Kidney epithelial cell (primary cell): ENCODE data around the gene IL23R. TPM values are rescaled to one million over a fixed set of nuclear protein-coding genes. Genes with fewer than 3 reads are reported as not detected.

Source experiments
- DNase-seq: peaks from one replicate; pipeline ENCODE4 v3.0.0-alpha.2; 2010; ENCODE audit warnings: low read depth
- H3K27me3 ChIP-seq: 2 replicates; pipeline ENCODE4 v1.6.0; 2011; ENCODE audit warnings: low read length; ENCODE audit not compliant: control insufficient read depth, insufficient read depth
- H3K36me3 ChIP-seq: 2 replicates; pipeline ENCODE4 v1.5.1; 2011; ENCODE audit warnings: low read length; ENCODE audit not compliant: control insufficient read depth, insufficient read depth
- H3K4me3 ChIP-seq: 2 replicates; pipeline ENCODE4 v1.5.1; 2011; ENCODE audit warnings: low read depth, mild to moderate bottlenecking, control low read depth, low read length
- total RNA-seq: library from RNA; depleted of rRNA; stranded (reverse); fragments of >200 nt; gene quantifications from 2 replicates; pipeline ENCODE4 v1.2.3, GENCODE V29; 2015
- TF ChIP-seq, protein P1 (sequence below): IDR thresholded peaks from 2 replicates; pipeline ENCODE4 v1.5.1; 2011; ENCODE audit warnings: mild to moderate bottlenecking, moderate library complexity, low read length, control low read depth, inconsistent platforms; ENCODE audit not compliant: insufficient read depth, poor library complexity, severe bottlenecking

IL23R gene
- total RNA-seq, 1 donor from 2014 or later: not detected

DNA sequence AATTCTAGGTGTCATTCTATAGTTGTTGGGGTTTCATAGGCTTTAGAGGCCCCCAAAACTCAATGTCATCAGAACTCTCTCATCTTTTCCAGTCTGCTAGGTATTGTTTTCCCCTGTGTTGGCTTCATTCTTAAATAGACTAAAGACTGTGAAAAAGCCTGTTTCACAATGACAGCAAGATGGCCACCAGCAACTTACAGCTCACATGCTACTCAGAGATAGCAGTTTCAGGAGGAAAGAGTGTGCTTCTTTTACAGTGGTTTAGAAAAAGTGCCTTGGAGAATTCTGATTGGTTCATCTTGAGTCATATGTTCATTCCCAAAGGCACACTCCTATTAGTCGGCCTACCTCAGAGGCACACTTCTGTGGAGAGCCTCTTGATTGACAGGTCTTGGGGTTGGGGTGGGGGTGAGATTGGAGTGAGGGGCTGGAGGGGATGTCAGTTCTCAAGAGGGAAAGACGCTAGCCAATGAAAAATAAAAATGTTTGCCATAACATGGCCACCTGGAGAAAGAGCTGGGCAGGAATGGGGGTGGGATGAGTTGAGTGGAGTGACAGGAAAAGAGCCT lies 8.5 kb downstream of the IL23R start:
- Histone ChIP-seq H3K36me3 (no peaks in the 10 kb centered on the region), H3K27me3 (no peaks in the 10 kb centered on the region), H3K4me3 (no peak overlapping the region)
- no peak for DNase-seq
- TF ChIP-seq, protein P1, sequence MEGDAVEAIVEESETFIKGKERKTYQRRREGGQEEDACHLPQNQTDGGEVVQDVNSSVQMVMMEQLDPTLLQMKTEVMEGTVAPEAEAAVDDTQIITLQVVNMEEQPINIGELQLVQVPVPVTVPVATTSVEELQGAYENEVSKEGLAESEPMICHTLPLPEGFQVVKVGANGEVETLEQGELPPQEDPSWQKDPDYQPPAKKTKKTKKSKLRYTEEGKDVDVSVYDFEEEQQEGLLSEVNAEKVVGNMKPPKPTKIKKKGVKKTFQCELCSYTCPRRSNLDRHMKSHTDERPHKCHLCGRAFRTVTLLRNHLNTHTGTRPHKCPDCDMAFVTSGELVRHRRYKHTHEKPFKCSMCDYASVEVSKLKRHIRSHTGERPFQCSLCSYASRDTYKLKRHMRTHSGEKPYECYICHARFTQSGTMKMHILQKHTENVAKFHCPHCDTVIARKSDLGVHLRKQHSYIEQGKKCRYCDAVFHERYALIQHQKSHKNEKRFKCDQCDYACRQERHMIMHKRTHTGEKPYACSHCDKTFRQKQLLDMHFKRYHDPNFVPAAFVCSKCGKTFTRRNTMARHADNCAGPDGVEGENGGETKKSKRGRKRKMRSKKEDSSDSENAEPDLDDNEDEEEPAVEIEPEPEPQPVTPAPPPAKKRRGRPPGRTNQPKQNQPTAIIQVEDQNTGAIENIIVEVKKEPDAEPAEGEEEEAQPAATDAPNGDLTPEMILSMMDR: no peak

DNA sequence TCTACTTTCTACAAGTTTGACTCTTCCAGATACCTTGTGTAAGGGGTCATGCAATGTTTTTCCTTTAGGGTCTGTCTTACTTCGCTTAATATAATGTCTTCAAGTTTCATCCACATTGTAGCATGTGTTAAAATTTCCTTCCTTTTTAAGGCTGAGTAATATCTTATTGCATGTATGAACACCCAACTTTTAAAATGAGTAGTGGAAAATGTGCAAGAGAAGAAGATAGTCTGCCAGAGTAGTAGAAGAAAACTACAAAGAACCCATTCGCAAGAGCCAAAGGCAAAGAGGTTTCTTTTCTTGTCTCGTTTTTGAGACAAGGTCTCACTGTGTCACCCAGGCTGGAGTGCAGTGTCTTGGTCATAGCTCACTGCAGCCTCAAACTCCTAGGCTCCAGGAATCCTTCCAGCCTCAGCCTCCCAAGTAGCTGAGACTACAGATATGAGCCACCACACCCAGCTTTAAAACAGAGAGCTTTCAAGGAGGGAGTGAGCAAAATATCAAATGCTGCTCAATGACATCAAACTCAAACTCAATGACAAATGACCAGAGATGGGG lies 9.4 kb downstream of the IL23R start:
- H3K36me3 ChIP-seq: no peaks in the 10 kb centered on the region
- no peak overlapping the region for H3K4me3 ChIP-seq
- no peaks in the 10 kb centered on the region for H3K27me3 ChIP-seq
- no peak for DNase-seq
- TF ChIP-seq, protein P1: no peak

DNA sequence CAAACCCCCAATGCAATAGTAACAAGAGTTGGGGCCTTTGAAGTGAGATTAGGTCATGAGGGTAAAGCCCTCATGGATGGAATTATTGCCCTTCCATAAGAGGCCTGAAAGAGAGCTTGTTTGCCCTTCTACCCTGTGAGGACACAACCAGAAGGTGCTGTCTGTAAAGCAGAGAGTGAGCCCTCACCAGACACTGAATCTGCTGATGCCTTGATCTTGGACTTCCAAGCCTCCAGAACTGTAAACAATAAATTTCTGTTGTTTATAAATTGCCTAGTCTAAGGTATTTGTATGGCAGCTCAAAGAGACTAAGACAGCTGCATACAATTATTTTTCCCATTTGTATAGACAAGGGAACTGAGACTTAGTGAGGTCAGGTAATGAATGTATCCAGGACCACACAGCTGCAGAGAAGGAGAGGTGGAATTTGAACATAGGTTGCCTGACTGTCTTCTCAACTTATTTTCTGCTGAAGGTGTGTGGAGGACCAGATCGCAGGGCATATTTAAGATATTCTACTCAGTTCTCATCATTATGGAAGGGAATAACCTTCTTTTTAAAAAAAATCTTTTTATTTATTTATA lies 18.7 kb downstream of the IL23R start:
- DNase-seq: no peak
- Histone ChIP-seq H3K27me3 (no peaks in the 10 kb centered on the region), H3K36me3 (no peaks in the 10 kb centered on the region), H3K4me3 (no peak overlapping the region)
- TF ChIP-seq, protein P1: no peak

DNA sequence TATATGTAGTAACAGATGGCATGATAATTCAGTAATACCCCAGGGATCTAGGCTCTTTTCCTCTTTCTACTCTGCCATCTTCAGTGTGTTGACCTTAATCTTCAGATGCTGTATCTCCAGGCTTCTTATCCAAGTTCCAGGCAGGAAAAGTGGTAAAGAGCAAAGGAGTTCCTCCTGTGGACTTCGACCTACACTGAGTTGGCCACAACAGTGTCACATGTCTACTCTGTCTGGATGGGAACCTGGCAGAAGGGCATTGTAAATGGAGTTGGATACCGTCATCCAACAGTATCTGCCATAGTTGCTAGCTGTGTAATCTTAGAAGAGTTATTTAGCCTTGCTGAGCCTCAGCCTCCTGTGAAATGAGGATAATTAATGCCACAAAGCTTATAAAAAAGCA lies 21.9 kb downstream of the IL23R start:
- Histone ChIP-seq H3K36me3 (no peaks in the 10 kb centered on the region), H3K27me3 (no peaks in the 10 kb centered on the region), H3K4me3 (no peak overlapping the region)
- TF ChIP-seq, protein P1: no peak
- DNase-seq: no peak

DNA sequence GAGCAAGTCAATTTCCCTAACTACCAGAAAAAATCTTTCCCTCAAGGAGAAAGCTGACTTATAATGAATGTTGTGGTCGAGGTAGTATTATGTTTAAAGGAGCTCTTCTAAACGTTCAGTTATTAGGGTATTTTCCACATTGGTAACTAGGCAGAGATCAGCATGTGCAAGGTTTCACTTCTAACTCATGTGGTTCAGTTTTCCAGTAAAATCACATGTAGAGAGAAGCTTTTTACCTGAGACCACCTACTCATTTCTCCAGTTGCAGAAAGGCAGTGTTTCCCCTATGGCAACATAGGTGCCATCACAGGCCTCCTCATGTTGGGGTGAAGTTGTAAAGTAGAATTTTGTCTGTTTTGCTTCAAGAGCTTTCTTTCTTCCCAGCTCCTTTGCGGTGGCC lies 23.7 kb downstream of the IL23R start:
- TF ChIP-seq, protein P1: no peak
- DNase-seq: no peak
- no peak overlapping the region for H3K4me3 ChIP-seq
- H3K27me3 ChIP-seq: no peaks in the 10 kb centered on the region
- no peaks in the 10 kb centered on the region for H3K36me3 ChIP-seq

DNA sequence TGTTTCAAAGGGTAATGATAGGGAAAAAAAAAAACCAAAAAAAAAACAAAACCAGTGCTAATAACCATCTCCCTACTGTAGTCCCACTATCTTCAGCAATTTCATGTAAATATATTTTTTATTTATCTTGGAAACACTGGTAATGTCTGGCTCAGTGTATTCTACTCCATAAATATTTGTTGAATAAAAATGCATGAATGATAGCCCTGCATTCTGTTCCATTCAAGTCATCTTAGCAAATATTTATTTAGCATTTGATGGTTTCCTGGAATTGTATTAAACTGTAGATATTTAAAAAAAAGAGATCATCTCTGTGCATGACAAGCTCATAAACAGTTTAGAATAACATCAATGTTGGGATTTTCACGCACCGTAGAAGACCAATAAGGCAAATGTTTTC lies 24.2 kb downstream of the IL23R start:
- DNase-seq: no peak
- Histone ChIP-seq H3K27me3 (no peaks in the 10 kb centered on the region), H3K4me3 (no peak overlapping the region), H3K36me3 (no peaks in the 10 kb centered on the region)
- TF ChIP-seq, protein P1: no peak
